Measurements from ENCODE around the gene NPM3. TPM values are rescaled to one million over a fixed set of nuclear protein-coding genes. Genes with fewer than 3 reads are reported as not detected.

The NPM3 gene
- total and polyA plus RNA-seq, 4 donors: 3.4 to 24.9 (median 12.4) TPM

- Histone ChIP-seq H3K27me3 (ENCODE audit: control insufficient read depth in 4 of 4, insufficient read depth in 4 of 4, low read length in 3 of 4) (no peaks in the 10 kb centered on the region), H3K9ac (ENCODE audit: low read depth in 1 of 2, low read length in 2 of 2) (no peak overlapping the region), H3K4me1 (ENCODE audit: control insufficient read depth in 4 of 4, insufficient read depth in 4 of 4, low read length in 3 of 4) (no peaks in the 10 kb centered on the region), H3K36me3 (ENCODE audit: control insufficient read depth in 4 of 4, insufficient read depth in 3 of 4, low read depth in 1 of 4, low read length in 3 of 4) (no peaks in the 10 kb centered on the region), H3K27ac (ENCODE audit: low read depth in 1 of 2, low read length in 2 of 2) (no peak overlapping the region), H3K9me3 (ENCODE audit: control insufficient read depth in 4 of 4, low read length in 3 of 4) (no peaks in the 10 kb centered on the region), H3K4me3 (ENCODE audit: low read depth in 1 of 3, low read length in 3 of 3) (no peak overlapping the region)
- TF ChIP-seq MAX (IDR thresholded peaks at IDR 0.05): no peak
- no peak for TF ChIP-seq JUND (IDR thresholded peaks at IDR 0.05)
- TF ChIP-seq RXRA (IDR thresholded peaks at IDR 0.05): no peak
- TF ChIP-seq NR2F2 (IDR thresholded peaks at IDR 0.05): no peak
- TF ChIP-seq EGR1 (IDR thresholded peaks at IDR 0.05; ENCODE audit: low read depth in 2 of 2): no peak
- TF ChIP-seq TAF1 (conservative IDR thresholded peaks at IDR 0.05): no peak
- TF ChIP-seq YY1 (IDR thresholded peaks at IDR 0.05): no peak
- no peak for TF ChIP-seq GABPA (IDR thresholded peaks at IDR 0.05 in 1 of 2, conservative IDR thresholded peaks at IDR 0.05 in 1 of 2)
- WGBS: 86% methylated on average over 3 of the region's 3 CpGs
- DNase-seq (ENCODE audit: low spot score): no peak
Measured at GRCh38 chr10:101744267-101744666, 39.0 kb downstream of the NPM3 start.

GRCh38 chr10:101741938-101742337 lies 41.3 kb downstream of the NPM3 start:
- H3K27ac ChIP-seq (ENCODE audit: low read depth in 1 of 2, low read length in 2 of 2): no peak overlapping the region
- DNase-seq (ENCODE audit: low spot score): no peak
- no peaks in the 10 kb centered on the region for H3K27me3 ChIP-seq (ENCODE audit: control insufficient read depth in 4 of 4, insufficient read depth in 4 of 4, low read length in 3 of 4)
- no peaks in the 10 kb centered on the region for H3K4me1 ChIP-seq (ENCODE audit: control insufficient read depth in 4 of 4, insufficient read depth in 4 of 4, low read length in 3 of 4)
- H3K36me3 ChIP-seq (ENCODE audit: control insufficient read depth in 4 of 4, insufficient read depth in 3 of 4, low read depth in 1 of 4, low read length in 3 of 4): no peaks in the 10 kb centered on the region
- H3K9me3 ChIP-seq (ENCODE audit: control insufficient read depth in 4 of 4, low read length in 3 of 4): no peaks in the 10 kb centered on the region
- H3K4me3 ChIP-seq (ENCODE audit: low read depth in 1 of 3, low read length in 3 of 3): no peak overlapping the region
- TF ChIP-seq, protein P1, sequence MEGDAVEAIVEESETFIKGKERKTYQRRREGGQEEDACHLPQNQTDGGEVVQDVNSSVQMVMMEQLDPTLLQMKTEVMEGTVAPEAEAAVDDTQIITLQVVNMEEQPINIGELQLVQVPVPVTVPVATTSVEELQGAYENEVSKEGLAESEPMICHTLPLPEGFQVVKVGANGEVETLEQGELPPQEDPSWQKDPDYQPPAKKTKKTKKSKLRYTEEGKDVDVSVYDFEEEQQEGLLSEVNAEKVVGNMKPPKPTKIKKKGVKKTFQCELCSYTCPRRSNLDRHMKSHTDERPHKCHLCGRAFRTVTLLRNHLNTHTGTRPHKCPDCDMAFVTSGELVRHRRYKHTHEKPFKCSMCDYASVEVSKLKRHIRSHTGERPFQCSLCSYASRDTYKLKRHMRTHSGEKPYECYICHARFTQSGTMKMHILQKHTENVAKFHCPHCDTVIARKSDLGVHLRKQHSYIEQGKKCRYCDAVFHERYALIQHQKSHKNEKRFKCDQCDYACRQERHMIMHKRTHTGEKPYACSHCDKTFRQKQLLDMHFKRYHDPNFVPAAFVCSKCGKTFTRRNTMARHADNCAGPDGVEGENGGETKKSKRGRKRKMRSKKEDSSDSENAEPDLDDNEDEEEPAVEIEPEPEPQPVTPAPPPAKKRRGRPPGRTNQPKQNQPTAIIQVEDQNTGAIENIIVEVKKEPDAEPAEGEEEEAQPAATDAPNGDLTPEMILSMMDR (IDR thresholded peaks at IDR 0.05; ENCODE audit: low read depth, low read length, missing input control): no peak
- no peak for TF ChIP-seq FOXA1 (IDR thresholded peaks at IDR 0.05)
- no peak for TF ChIP-seq MAX (IDR thresholded peaks at IDR 0.05)
- no peak for TF ChIP-seq RAD21 (IDR thresholded peaks at IDR 0.05)
- TF ChIP-seq, protein P2, sequence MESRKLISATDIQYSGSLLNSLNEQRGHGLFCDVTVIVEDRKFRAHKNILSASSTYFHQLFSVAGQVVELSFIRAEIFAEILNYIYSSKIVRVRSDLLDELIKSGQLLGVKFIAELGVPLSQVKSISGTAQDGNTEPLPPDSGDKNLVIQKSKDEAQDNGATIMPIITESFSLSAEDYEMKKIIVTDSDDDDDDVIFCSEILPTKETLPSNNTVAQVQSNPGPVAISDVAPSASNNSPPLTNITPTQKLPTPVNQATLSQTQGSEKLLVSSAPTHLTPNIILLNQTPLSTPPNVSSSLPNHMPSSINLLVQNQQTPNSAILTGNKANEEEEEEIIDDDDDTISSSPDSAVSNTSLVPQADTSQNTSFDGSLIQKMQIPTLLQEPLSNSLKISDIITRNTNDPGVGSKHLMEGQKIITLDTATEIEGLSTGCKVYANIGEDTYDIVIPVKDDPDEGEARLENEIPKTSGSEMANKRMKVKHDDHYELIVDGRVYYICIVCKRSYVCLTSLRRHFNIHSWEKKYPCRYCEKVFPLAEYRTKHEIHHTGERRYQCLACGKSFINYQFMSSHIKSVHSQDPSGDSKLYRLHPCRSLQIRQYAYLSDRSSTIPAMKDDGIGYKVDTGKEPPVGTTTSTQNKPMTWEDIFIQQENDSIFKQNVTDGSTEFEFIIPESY (IDR thresholded peaks at IDR 0.05): no peak
- TF ChIP-seq FOXA2 (IDR thresholded peaks at IDR 0.05): no peak
- TF ChIP-seq NR2F2 (IDR thresholded peaks at IDR 0.05): no peak
- no peak for TF ChIP-seq RXRA (IDR thresholded peaks at IDR 0.05)
- no peak for TF ChIP-seq YY1 (IDR thresholded peaks at IDR 0.05)
- no peak for TF ChIP-seq JUND (IDR thresholded peaks at IDR 0.05)
- TF ChIP-seq HNF4A (conservative IDR thresholded peaks at IDR 0.05): no peak
- TF ChIP-seq HNF4G (IDR thresholded peaks at IDR 0.05): no peak
- TF ChIP-seq ATF3 (IDR thresholded peaks at IDR 0.05): no peak
- TF ChIP-seq SP1 (IDR thresholded peaks at IDR 0.05): no peak
- no peak for TF ChIP-seq GABPA (IDR thresholded peaks at IDR 0.05 in 1 of 2, conservative IDR thresholded peaks at IDR 0.05 in 1 of 2)
- no peak overlapping the region for H3K9ac ChIP-seq (ENCODE audit: low read depth in 1 of 2, low read length in 2 of 2)
- 49% methylated on average over 2 of the region's 2 CpGs for WGBS
